Neural progenitor cell (in vitro differentiated cells): Measurements from ENCODE around the gene ARSB. TPM values are rescaled to one million over a fixed set of nuclear protein-coding genes. Genes with fewer than 3 reads are reported as not detected.

Experiments used
- DNase-seq: peaks from one replicate; pipeline ENCODE4 v3.0.0-alpha.2; 2016; ENCODE audit warnings: low spot score
- H2AFZ ChIP-seq: fragments of 200-600 bp; sonication (generic); replicated peaks from 2 replicates; pipeline ENCODE4 v1.6.1; 2016; ENCODE audit warnings: antibody characterized with exemption
- H3F3A ChIP-seq: fragments of 200-600 bp; sonication (generic); 2 replicates; pipeline ENCODE4 v1.6.1; 2016; ENCODE audit warnings: antibody characterized with exemption, low read depth
- H3K27ac ChIP-seq: fragments of 200-600 bp; sonication (generic); 2 replicates; pipeline ENCODE4 v1.5.1; 2016; ENCODE audit warnings: mild to moderate bottlenecking
- H3K27me3 ChIP-seq: fragments of 200-600 bp; sonication (generic); 2 replicates; pipeline ENCODE4 v1.6.1; 2016; ENCODE audit warnings: mild to moderate bottlenecking, moderate library complexity
- H3K36me3 ChIP-seq: fragments of 200-600 bp; sonication (generic); 2 replicates; pipeline ENCODE4 v1.5.1; 2016
- H3K4me1 ChIP-seq: fragments of 200-600 bp; sonication (generic); 2 replicates; pipeline ENCODE4 v1.6.1; 2016; ENCODE audit warnings: mixed run types
- H3K4me2 ChIP-seq: fragments of 200-600 bp; sonication (generic); 2 replicates; pipeline ENCODE4 v1.6.1; 2016
- H3K4me3 ChIP-seq: fragments of 200-600 bp; sonication (generic); 2 replicates; pipeline ENCODE4 v1.5.1; 2016
- H3K79me2 ChIP-seq: fragments of 200-600 bp; sonication (generic); 2 replicates; pipeline ENCODE4 v1.6.1; 2016; ENCODE audit warnings: low read depth
- H3K9ac ChIP-seq: fragments of 200-600 bp; sonication (generic); 2 replicates; pipeline ENCODE4 v1.6.1; 2016
- H3K9me3 ChIP-seq: fragments of 200-600 bp; sonication (generic); 2 replicates; pipeline ENCODE4 v1.5.1; 2016; ENCODE audit warnings: low read depth
- H4K20me1 ChIP-seq: fragments of 200-600 bp; sonication (generic); 2 replicates; pipeline ENCODE4 v1.6.1; 2016; ENCODE audit warnings: low read depth
- H3K27ac Mint-ChIP-seq: 3 replicates; pipeline ENCODE4 v1.8.0; 2021; ENCODE audit warnings: mixed read lengths
- H3K27me3 Mint-ChIP-seq: 2 replicates; pipeline ENCODE4 v1.8.0; 2022; ENCODE audit warnings: low read depth, mild to moderate bottlenecking, inconsistent platforms, moderate library complexity, mixed read lengths; ENCODE audit not compliant: insufficient read depth
- H3K36me3 Mint-ChIP-seq: 3 replicates; pipeline ENCODE4 v1.8.0; 2021; ENCODE audit warnings: mixed read lengths
- H3K4me1 Mint-ChIP-seq: 3 replicates; pipeline ENCODE4 v1.8.0; 2021; ENCODE audit warnings: mixed read lengths
- H3K4me3 Mint-ChIP-seq: 3 replicates; pipeline ENCODE4 v1.8.0; 2021; ENCODE audit warnings: mild to moderate bottlenecking, moderate library complexity, mixed read lengths
- H3K9me3 Mint-ChIP-seq: 3 replicates; pipeline ENCODE4 v1.8.0; 2020; ENCODE audit warnings: mixed read lengths
- EZH2 ChIP-seq: fragments of 200-600 bp; sonication (generic); IDR thresholded peaks from 2 replicates; pipeline ENCODE4 v1.6.1; 2017; ENCODE audit warnings: antibody characterized with exemption, mild to moderate bottlenecking, moderate library complexity
- EZH2phosphoT487 ChIP-seq: fragments of 200-600 bp; sonication (generic); IDR thresholded peaks from 2 replicates; pipeline ENCODE4 v1.6.1; 2017; ENCODE audit warnings: antibody characterized with exemption
- total RNA-seq: library from RNA; depleted of rRNA; stranded (reverse); fragments of >200 nt; gene quantifications from 2 replicates; pipeline ENCODE4 v1.2.3, GENCODE V29; 2015; ENCODE audit warnings: low replicate concordance
- TF ChIP-seq, protein P1 (sequence below): fragments of 200-600 bp; sonication (generic); IDR thresholded peaks from 2 replicates; pipeline ENCODE4 v1.5.1; 2017; ENCODE audit warnings: antibody characterized with exemption, mild to moderate bottlenecking

The ARSB gene
- total RNA-seq, 1 donor from 2014 or later: 15.3 TPM

DNA sequence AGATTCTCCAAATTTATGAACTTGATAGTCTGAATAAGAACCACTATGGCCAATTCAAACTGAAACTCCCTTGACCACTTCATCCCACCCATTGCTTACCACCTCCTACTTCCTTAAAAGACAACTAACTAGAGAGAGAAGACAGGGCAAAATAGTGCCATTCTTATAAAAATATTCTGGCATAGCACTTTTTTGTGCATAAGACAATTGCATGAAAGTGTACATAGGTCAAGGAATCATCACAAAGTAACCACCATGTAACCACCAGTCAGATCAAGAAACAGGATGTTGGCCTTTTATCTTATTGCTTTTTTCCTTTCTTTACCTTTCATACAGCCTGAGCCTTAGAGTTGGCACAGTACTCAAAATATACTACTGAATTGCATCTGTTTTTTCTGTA, 8.1 kb upstream of the ARSB start:
- Mint-ChIP-seq H3K27ac (no peak overlapping the region), H3K27me3 (peaks cover 3% of the 10 kb centered on the region), H3K9me3 (peaks cover 2% of the 10 kb centered on the region), H3K4me1 (no peaks in the 10 kb centered on the region), H3K36me3 (no peaks in the 10 kb centered on the region), H3K4me3 (no peak overlapping the region)
- Histone ChIP-seq H3K4me2 (no peak overlapping the region), H3K4me1 (no peaks in the 10 kb centered on the region), H4K20me1 (no peaks in the 10 kb centered on the region), H2AFZ (no peak overlapping the region), H3K4me3 (no peak overlapping the region), H3K79me2 (no peaks in the 10 kb centered on the region), H3K27ac (no peak overlapping the region), H3K9ac (no peak overlapping the region), H3K27me3 (no peaks in the 10 kb centered on the region), H3F3A (no peaks in the 10 kb centered on the region), H3K9me3 (no peaks in the 10 kb centered on the region), H3K36me3 (no peaks in the 10 kb centered on the region)
- TF ChIP-seq EZH2phosphoT487: no peak
- TF ChIP-seq, protein P1, sequence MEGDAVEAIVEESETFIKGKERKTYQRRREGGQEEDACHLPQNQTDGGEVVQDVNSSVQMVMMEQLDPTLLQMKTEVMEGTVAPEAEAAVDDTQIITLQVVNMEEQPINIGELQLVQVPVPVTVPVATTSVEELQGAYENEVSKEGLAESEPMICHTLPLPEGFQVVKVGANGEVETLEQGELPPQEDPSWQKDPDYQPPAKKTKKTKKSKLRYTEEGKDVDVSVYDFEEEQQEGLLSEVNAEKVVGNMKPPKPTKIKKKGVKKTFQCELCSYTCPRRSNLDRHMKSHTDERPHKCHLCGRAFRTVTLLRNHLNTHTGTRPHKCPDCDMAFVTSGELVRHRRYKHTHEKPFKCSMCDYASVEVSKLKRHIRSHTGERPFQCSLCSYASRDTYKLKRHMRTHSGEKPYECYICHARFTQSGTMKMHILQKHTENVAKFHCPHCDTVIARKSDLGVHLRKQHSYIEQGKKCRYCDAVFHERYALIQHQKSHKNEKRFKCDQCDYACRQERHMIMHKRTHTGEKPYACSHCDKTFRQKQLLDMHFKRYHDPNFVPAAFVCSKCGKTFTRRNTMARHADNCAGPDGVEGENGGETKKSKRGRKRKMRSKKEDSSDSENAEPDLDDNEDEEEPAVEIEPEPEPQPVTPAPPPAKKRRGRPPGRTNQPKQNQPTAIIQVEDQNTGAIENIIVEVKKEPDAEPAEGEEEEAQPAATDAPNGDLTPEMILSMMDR: no peak
- TF ChIP-seq EZH2: no peak
- no peak for DNase-seq

DNA sequence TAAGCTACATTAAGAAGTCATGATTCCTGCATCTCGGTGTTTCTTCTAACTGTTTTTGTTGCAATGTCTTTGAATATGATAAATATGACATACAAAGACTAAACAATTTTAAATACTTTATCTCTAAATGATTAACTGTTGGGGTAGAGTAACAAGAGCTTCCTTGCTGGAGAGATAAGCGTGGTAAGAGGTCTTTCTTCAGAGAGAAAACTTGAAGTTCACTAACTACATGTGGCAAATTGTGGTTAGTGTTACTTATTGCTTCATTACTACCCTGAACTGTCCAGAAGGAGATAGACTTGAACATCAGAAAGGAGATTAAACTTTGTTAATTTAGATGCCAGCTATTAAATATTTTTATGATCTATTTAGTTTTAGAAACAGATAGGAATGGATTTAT, 7.0 kb upstream of the ARSB start:
- Histone ChIP-seq H2AFZ (no peak overlapping the region), H3K9me3 (no peaks in the 10 kb centered on the region), H3K9ac (no peak overlapping the region), H4K20me1 (no peaks in the 10 kb centered on the region), H3K36me3 (no peaks in the 10 kb centered on the region), H3K4me3 (no peak overlapping the region), H3K27ac (no peak overlapping the region), H3K79me2 (no peaks in the 10 kb centered on the region), H3K4me2 (no peak overlapping the region), H3K27me3 (peaks cover 2% of the 10 kb centered on the region), H3K4me1 (no peaks in the 10 kb centered on the region), H3F3A (no peaks in the 10 kb centered on the region)
- Mint-ChIP-seq H3K4me3 (no peak overlapping the region), H3K27me3 (peaks cover 3% of the 10 kb centered on the region), H3K36me3 (no peaks in the 10 kb centered on the region), H3K4me1 (no peaks in the 10 kb centered on the region), H3K9me3 (peaks cover 2% of the 10 kb centered on the region), H3K27ac (no peak overlapping the region)
- no peak for DNase-seq
- TF ChIP-seq EZH2 (no peak), EZH2phosphoT487 (no peak)
- TF ChIP-seq, protein P1: no peak

DNA sequence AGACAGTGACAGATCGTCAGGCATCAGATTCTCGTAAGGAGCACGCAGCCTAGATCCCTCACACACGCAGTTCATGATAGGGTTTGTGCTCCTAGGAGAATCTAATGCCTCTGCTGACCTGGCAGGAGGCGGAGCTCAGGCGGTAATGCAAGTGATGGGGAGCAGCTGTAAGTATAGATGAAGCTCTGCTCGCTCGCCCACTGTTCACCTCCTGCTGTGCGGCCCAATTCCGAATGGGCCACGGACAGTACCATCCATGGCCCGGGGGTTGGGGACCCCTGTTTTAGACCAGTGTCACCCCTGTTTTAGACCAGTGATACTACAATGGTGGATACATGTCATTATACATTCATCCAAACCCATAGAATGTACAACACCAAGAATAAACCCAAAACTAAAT, 4.0 kb upstream of the ARSB start:
- H3K4me1 ChIP-seq: peaks cover 11% of the 10 kb centered on the region
- no peaks in the 10 kb centered on the region for H4K20me1 ChIP-seq
- no peak overlapping the region for H3K4me2 ChIP-seq
- H3K27me3 ChIP-seq: peaks cover 16% of the 10 kb centered on the region
- H3K36me3 ChIP-seq: no peaks in the 10 kb centered on the region
- Mint-ChIP-seq H3K4me3 (no peak overlapping the region), H3K27me3 (peaks cover 3% of the 10 kb centered on the region), H3K27ac (no peak overlapping the region), H3K36me3 (no peaks in the 10 kb centered on the region), H3K9me3 (no peaks in the 10 kb centered on the region), H3K4me1 (peaks cover 15% of the 10 kb centered on the region)
- H3K4me3 ChIP-seq: no peak overlapping the region
- H3K79me2 ChIP-seq: peaks cover 7% of the 10 kb centered on the region
- H3K9me3 ChIP-seq: no peaks in the 10 kb centered on the region
- TF ChIP-seq EZH2phosphoT487: no peak
- H3K9ac ChIP-seq: no peak overlapping the region
- H3F3A ChIP-seq: peaks cover 22% of the 10 kb centered on the region
- no peak overlapping the region for H3K27ac ChIP-seq
- H2AFZ ChIP-seq: no peak overlapping the region
- no peak for DNase-seq

DNA sequence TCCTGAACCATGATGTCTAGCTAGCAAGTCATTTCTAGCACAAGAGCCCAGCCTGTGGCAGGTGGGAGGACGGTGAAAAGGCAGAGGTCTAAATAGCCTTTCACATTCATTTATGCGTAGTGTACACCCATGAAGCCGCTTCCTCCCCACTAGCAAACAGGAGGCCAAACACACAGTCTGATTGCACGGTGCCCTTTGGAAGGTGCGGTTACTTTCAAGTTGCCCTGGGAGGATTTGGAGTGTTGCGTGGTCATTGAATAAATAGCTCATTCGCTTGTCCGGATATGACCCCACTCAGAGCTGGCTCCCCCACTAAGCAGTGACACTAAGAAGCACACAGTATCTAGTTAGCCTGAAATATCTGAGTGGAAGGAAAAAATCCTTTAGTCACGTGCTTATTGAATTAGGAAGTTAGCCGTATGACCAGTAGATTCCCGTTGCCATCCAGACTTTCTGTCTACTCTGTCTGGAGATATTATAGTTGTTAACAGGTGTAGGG, 664 bp upstream of the ARSB start:
- Mint-ChIP-seq H3K36me3 (no peaks in the 10 kb centered on the region), H3K27ac (peak overlapping the region; percentile 98), H3K9me3 (no peaks in the 10 kb centered on the region), H3K27me3 (peaks cover 3% of the 10 kb centered on the region), H3K4me3 (peak overlapping the region; percentile 95), H3K4me1 (peaks cover 26% of the 10 kb centered on the region)
- no peaks in the 10 kb centered on the region for H4K20me1 ChIP-seq
- peak overlapping the region; percentile 82 for H3K4me3 ChIP-seq
- H3K4me2 ChIP-seq: peak overlapping the region; percentile 85
- peaks cover 32% of the 10 kb centered on the region for H3F3A ChIP-seq
- no peaks in the 10 kb centered on the region for H3K36me3 ChIP-seq
- H3K79me2 ChIP-seq: peaks cover 24% of the 10 kb centered on the region
- H3K27me3 ChIP-seq: peaks cover 16% of the 10 kb centered on the region
- H3K27ac ChIP-seq: no peak overlapping the region
- H3K9ac ChIP-seq: peak overlapping the region; percentile 61
- H2AFZ ChIP-seq: peak overlapping the region; percentile 86
- peaks cover 19% of the 10 kb centered on the region for H3K4me1 ChIP-seq
- TF ChIP-seq EZH2: no peak
- TF ChIP-seq, protein P1: no peak
- no peak for TF ChIP-seq EZH2phosphoT487
- peak; percentile 26 for DNase-seq
- H3K9me3 ChIP-seq: no peaks in the 10 kb centered on the region
